Stimulated activated CD8-positive, alpha-beta memory T cell treated with anti-CD3 and anti-CD28 coated beads, Interleukin-7, amount 100 ng/mL, for 4 hours (primary cell): Measurements from ENCODE around the gene ARHGAP5.
A peak's percentile ranks its signal among the peaks of the same experiment; 100 is the strongest.

Experiments
- DNase-seq, 2 donors: peaks; one replicate each; pipeline ENCODE4 v3.0.0-alpha.2; 2020; ENCODE audit warnings: low read depth in 2 of 2

The ARHGAP5 gene

GRCh38 chr14:32077081-32078022 is at the start of gene ARHGAP5:
Gene ARHGAP5 (plus strand): TSS chr14:32077304. CDS start chr14:32090670, 13,366 bp downstream.
- peak in 1 of 2 donors; percentile 74 for DNase-seq

- no peak for DNase-seq
Measured at GRCh38 chr14:32028599-32028998, 48.5 kb upstream of the ARHGAP5 start.

GRCh38 chr14:32033543-32033942 is 43.6 kb upstream of the ARHGAP5 start:
- DNase-seq, result no peak

DNA sequence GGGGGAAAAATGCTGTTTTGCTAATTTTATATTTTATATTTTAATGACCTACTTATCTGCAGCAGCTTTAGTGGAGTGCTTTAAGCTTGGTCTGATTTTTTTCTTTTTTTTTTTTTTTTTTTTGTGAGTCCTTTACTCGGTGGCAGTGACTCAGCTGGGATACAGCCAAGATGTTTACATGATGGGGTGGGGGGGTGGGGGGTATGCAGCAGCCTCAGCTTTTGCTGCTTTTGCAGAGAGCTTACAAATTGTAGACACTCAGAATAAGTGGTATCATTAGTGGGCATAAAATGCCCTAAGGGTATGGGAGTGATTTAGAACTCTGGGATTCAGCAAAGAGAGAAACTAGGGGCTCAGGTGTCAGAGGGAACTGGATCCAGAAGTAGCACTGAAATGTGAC is 38.2 kb upstream of the ARHGAP5 start:
- no peak for DNase-seq

DNA sequence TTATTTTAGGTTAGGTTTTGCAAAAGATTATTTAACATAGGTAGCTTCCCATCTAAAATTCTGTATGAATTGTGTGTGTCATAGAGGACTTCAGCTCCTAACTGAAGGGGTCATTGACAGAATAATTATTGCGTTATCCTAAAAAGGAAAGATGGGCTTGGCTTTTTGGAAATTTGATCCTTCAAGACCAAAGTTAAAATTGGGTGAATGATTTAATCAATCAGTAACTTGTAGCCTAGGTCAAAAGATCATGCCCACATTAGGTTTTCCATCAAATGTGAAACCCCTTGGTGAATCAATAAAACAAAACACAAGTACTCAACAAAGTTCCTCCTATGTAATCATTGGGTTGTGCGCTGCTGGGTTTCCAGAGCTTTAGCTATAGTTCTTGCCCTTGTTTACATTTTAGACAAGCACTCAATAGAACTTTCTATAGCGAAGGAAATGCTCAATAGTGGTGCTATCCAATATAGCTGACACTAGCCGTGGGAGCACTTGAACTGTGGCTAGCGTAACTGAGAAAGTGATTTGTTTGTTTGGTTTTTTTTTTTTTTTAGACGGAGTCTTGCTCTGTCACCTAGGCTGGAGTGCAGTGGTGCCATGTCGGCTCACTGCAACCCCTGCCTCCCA is 37.6 kb upstream of the ARHGAP5 start:
- DNase-seq, result no peak

DNA sequence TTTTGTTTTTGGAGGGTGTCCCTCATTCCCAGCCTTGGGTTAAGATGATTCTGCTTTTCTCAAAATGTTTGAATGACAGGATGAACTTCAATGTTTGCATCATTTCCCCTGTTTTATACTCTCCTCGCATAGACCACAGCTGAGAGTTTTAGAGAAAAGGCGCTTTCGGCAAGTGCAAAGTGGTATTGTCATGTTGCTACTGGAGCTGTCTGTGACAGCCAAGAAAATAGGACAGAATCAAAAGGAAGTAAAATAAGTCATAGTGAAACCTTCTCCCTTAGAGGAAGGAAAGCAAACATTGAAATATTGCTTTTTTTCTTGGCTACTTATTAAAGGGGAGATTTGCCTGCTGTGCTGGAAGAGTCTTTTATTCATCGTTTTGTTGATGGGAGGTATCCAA is 33.5 kb upstream of the ARHGAP5 start:
- no peak for DNase-seq

GRCh38 chr14:32044454-32044853 is 32.6 kb upstream of the ARHGAP5 start:
- DNase-seq, result no peak

DNA sequence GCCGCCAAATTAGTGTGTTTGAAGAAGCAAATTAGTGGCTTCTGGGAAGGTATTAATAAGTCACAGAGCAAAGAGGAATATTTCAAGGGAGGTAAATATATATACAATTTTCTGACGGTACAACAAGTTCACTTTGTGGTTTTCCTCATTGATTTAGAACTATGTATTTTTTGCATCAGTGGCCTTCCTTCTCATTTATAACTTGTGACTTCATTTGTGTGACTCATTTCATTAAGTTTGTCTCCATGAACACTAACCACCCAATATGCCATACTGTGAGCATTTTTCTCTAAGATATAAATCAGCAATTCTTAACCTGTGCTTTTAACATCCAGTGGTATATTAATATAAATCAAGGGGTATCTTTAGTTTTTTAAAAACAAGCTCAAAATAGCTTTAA is 29.3 kb upstream of the ARHGAP5 start:
- DNase-seq, result no peak

GRCh38 chr14:32049361-32050088 is 27.6 kb upstream of the ARHGAP5 start:
- no peak for DNase-seq

DNA sequence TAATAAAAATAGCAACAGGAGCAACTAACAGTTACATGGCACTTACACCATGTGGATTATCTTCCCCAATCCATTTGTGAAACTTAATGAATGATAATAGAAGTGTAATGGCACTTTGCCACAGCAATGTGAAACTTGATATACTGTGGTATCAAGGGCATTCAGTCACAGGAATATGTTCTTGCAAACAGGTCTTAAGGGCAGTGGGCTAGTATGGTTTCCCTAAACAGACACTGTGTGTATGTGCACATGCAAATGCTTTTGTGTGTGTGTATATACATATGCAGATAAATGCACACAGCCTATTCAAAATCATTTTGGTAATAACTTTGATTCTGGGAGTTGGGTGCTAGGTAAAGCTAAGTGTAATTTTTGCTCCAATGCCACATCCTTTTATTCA is 26.2 kb upstream of the ARHGAP5 start:
- DNase-seq, result no peak

DNA sequence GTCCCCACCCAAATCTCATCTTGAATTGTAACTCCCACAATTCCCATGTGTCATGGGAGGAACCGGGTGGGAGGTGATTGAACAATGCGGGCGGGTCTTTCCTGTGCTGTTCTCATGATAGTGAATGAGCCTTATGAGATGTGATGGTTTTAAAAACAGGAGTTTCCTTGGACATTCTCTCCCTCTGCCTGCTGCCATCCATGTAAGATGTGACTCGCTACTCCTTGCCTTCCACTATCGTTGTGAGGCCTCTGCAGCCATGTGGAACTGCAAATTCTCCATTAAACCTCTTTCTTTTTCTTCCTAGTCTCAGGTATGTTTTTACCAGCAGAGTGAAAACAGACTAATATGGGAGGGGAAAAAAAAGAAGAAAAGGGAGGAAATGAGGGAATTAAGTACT is 22.6 kb upstream of the ARHGAP5 start:
- no peak for DNase-seq

DNA sequence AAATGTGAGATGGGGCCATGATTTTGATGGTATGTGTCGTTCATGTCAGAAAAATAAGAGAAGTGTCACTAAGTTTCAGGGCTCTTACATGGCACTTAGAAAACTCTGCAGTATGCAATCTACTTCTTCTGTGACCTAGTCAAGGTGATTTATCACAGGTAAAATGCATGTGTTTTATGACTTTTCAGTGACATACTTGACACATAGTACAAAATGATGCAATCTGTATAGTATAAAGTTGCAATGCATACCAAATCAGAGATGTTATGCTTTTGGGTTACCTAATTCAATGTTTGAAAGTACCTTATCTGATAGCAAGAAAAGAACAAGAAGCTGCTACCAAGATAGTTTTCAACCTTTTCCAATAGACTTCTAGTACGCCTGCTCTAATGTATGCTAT is 21.9 kb upstream of the ARHGAP5 start:
- no peak for DNase-seq

- no peak for DNase-seq
Measured at GRCh38 chr14:32059702-32060101, 17.4 kb upstream of the ARHGAP5 start.

DNA sequence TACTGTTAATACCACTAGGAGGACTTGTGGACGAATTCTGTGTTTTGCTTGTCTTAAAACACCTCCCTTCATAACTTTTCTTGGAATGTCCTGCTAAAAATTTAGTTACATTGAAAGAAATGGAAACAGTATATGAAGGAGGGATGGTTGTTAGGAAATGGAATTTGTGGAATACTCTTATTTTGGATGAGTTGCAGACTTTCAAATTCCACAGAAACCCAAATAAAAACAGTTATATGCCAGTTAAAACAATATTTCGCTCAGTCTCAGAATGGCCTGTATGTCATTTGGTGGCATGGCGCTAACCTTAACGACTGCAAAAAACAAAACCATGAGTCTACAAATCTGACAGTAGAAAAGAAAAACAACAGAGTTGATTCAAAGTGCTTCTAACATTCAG is 12.2 kb upstream of the ARHGAP5 start:
- DNase-seq, result no peak

- no peak for DNase-seq
Measured at GRCh38 chr14:32068708-32069107, 8.4 kb upstream of the ARHGAP5 start.

DNA sequence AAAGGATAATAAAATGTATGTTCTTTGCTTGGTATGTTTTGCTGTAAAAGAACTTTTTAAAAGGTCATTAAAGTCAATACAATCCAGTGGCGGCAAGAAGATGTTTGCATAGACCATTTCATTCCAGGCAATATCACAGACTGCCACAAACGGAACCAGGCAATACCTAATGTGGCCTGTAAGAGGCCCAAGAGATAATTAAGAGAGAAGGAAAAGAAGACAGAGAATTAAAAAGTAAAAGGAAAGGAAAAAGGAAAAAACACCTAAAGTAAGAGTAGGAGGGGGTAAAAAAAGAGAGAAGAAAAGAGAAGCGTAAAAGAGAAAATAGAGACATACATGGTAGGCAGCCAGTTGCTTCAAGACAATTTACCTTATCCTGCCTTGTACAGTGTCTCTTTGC is 6.8 kb upstream of the ARHGAP5 start:
- no peak for DNase-seq

DNA sequence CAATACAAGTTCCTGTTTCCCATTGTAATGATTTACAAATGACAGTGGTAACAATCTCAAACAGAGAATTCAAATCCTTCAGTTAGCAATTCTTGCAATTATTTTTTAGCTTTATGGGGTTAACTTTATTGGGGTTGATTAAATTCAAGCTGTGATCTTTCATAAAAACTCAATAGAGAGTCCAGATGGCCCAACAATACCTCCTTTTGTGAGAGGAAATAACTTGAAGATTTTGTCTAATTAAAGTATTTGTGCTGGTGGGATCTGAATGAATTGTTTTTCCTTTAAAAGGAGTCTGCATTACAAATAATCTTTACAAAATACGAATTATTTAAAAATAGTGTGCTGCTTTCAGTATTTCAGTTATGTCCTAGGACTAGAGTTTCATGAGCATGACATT is 4.4 kb upstream of the ARHGAP5 start:
- DNase-seq, result no peak

- no peak for DNase-seq
Measured at GRCh38 chr14:32073537-32074189, 3.4 kb upstream of the ARHGAP5 start.

DNA sequence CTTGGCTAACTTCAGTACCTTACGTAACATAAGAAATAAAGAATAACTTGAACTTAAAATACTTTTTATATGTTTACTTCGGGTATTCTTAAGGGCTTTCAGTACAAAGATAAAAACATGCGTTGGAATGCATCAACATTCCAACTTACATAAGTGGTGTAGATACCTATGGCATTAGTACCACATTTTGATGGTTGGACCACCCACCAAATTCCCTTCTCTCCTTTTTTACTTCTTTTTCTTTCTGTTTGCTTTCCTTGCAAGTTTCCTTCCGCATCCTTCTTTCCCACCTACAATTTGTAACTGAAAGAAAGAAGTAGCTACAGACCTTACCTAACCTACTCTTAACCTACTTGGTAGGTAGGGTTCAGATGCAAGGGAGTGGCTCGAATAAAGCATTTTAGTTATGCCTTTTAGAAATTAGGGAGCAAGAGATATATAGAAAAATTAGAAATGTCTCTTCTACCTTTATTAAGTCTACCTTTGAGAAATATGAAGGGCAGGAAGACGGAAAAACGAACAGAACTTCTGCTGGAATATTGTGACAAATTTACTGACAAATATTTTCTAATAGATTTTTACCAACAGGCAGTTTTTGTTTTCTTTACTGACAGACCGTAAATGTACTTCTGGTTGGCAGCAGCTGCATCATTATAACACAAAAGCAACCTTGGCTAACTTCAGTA is 2.1 kb upstream of the ARHGAP5 start:
- no peak for DNase-seq

DNA sequence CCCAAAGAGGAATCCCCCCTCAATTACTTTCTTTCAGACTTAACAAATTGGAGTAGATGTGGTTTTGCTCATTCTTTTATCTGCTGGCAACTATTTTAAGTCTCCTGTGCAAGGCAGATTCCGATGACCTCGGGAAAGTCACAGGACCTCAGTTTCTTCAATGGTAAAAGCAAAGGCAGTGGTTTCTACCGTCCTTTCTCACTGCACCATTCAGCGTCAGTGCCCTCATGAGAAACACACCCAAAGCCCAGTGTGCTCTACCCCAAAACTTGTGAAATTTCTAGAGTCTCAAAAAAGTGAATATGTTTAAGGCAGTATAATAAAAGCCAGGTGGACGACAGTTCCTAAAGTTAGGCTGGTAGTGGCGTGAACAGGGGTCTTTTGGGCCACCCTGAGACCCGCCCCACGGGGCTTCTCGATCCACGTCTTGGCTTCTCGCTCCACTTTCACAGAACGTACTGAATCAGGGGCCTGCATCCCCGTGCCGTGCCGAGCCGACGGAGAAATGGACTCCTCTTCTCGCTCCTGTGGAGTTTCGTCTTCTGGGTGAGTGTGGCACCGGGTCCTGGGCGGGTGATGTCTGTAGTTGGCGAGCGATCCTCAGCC is 1.3 kb upstream of the ARHGAP5 start:
- DNase-seq, result no peak
